GM21447 (cell line): ENCODE results near the gene S100A6.
A peak's percentile ranks its signal among the peaks of the same experiment; 100 is the strongest.
"Not testable (repeated sequence)": the region's sequence is repeated elsewhere in the genome, so short reads cannot be mapped to it uniquely, and the experiment has no call there.

Experiments
- ATAC-seq: cut with Tn5 transposase; IDR thresholded peaks from one replicate; pipeline ENCODE4 v1.9.1; 2021; ENCODE audit not compliant: unreplicated experiment

The S100A6 gene

GRCh38 chr1:153535242-153536011 is at the start of gene S100A6:
Gene S100A6, minus strand, starts transcription at chr1:153535991. Its CDS starts 652 bp downstream, at chr1:153535339.
- peak; percentile 22 for ATAC-seq

GRCh38 chr1:153585006-153585405 is 49.2 kb upstream of the S100A6 start:
- ATAC-seq, result no peak

- ATAC-seq, result no peak
These were observed 48.2 kb upstream of the S100A6 start for GRCh38 chr1:153583976-153584375.

GRCh38 chr1:153583514-153583913 is 47.7 kb upstream of the S100A6 start:
- not testable (repeated sequence) for ATAC-seq

GRCh38 chr1:153582836-153583235 is 47.0 kb upstream of the S100A6 start:
- not testable (repeated sequence) for ATAC-seq

- ATAC-seq, result no peak
These were observed 43.1 kb upstream of the S100A6 start for GRCh38 chr1:153578936-153579335.

- no peak for ATAC-seq
These were observed 42.7 kb upstream of the S100A6 start for GRCh38 chr1:153578490-153578889.

GRCh38 chr1:153577624-153578051 is 41.8 kb upstream of the S100A6 start:
- ATAC-seq, result no peak

- ATAC-seq, result no peak
These were observed 41.3 kb upstream of the S100A6 start for GRCh38 chr1:153577138-153577537.

GRCh38 chr1:153575497-153575896 is 39.7 kb upstream of the S100A6 start:
- not testable (repeated sequence) for ATAC-seq

GRCh38 chr1:153575081-153575491 is 39.3 kb upstream of the S100A6 start:
- not testable (repeated sequence) for ATAC-seq

- no peak for ATAC-seq
These were observed 37.6 kb upstream of the S100A6 start for GRCh38 chr1:153573351-153573750.

GRCh38 chr1:153572569-153573015 is 36.8 kb upstream of the S100A6 start:
- no peak for ATAC-seq

GRCh38 chr1:153571706-153572105 is 35.9 kb upstream of the S100A6 start:
- no peak for ATAC-seq

- no peak for ATAC-seq
These were observed 35.1 kb upstream of the S100A6 start for GRCh38 chr1:153570874-153571273.

GRCh38 chr1:153569465-153569864 is 33.7 kb upstream of the S100A6 start:
- no peak for ATAC-seq

GRCh38 chr1:153568367-153569099 is 32.7 kb upstream of the S100A6 start:
- no peak for ATAC-seq

- ATAC-seq, result no peak
These were observed 32.0 kb upstream of the S100A6 start for GRCh38 chr1:153567621-153568366.

GRCh38 chr1:153566414-153567371 is 30.9 kb upstream of the S100A6 start:
- peak; percentile 38 for ATAC-seq
